Measurements from ENCODE around the gene NAT8L. TPM values are rescaled to one million over a fixed set of nuclear protein-coding genes. Genes with fewer than 3 reads are reported as not detected.

NAT8L gene
- total RNA-seq, 1 donor, result under 0.01 TPM

DNA sequence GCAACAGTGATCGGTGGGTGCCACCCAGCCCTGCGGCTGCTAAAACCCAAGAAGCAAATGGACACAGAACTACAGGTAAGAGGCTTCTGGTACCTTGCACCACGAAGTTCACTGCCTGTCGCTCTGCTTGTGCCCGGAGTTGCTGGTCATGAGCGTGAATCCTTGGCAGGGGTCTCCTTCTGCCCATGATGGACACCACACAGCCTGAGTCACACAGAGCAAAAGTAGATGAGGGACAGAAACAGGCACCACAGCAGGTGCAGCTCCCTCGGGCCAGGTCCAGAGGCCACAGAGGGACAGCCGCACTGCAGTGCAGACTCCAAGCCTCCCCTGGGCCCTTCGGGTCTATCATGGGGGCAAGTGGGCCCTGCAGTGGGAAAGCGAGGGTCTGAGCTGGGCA lies 22.4 kb downstream of the NAT8L start:
- DNase-seq (ENCODE audit: low read depth), result no peak
- no peak overlapping the region for H3K4me3 ChIP-seq (ENCODE audit: low read depth, low read length)
- TF ChIP-seq, protein P1, sequence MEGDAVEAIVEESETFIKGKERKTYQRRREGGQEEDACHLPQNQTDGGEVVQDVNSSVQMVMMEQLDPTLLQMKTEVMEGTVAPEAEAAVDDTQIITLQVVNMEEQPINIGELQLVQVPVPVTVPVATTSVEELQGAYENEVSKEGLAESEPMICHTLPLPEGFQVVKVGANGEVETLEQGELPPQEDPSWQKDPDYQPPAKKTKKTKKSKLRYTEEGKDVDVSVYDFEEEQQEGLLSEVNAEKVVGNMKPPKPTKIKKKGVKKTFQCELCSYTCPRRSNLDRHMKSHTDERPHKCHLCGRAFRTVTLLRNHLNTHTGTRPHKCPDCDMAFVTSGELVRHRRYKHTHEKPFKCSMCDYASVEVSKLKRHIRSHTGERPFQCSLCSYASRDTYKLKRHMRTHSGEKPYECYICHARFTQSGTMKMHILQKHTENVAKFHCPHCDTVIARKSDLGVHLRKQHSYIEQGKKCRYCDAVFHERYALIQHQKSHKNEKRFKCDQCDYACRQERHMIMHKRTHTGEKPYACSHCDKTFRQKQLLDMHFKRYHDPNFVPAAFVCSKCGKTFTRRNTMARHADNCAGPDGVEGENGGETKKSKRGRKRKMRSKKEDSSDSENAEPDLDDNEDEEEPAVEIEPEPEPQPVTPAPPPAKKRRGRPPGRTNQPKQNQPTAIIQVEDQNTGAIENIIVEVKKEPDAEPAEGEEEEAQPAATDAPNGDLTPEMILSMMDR (IDR thresholded peaks at IDR 0.05; ENCODE audit: insufficient read depth, low read depth, low read length), result no peak

DNA sequence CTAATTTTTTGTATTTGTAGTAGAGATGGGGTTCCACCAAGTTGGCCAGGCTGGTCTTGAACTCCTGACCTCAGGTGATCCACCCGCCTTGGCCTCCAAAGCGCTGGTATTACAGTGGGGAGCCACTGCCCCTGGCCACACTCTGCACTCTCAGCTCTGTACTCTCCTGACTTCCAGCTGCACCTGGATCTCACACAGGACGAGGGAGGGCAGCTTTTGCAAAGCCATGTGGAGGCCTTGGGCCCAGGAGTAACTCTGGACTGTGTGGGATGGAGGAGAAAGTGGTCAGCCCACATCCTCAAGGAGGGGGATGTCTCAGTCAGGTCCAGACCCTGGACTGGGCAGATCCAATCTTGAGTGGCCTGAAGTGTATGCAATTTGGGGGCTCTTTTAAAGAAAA lies 23.0 kb downstream of the NAT8L start:
- TF ChIP-seq, protein P1 (IDR thresholded peaks at IDR 0.05; ENCODE audit: insufficient read depth, low read depth, low read length), result no peak
- DNase-seq (ENCODE audit: low read depth), result no peak
- no peak overlapping the region for H3K4me3 ChIP-seq (ENCODE audit: low read depth, low read length)

DNA sequence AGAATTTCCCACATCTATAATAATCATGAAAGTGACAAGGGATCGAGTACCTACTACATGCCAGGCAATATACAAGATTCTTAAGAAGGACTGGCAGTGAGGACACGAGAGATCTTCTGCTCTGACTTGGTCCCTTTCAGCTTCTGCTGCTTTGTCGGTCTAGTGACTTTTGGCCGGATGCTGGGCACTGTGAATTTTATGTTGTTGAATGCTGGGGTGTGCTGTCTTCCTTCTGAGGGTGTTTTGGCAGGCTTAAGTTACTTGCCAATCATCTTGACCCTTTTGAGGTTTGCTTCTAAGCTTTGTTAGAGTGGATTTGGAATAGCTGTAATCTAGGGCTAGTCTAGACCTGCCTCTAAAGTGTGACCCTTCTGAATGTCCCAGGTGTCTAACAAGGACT lies 23.5 kb downstream of the NAT8L start:
- no peak overlapping the region for H3K4me3 ChIP-seq (ENCODE audit: low read depth, low read length)
- TF ChIP-seq, protein P1 (IDR thresholded peaks at IDR 0.05; ENCODE audit: insufficient read depth, low read depth, low read length), result no peak
- no peak for DNase-seq (ENCODE audit: low read depth)

DNA sequence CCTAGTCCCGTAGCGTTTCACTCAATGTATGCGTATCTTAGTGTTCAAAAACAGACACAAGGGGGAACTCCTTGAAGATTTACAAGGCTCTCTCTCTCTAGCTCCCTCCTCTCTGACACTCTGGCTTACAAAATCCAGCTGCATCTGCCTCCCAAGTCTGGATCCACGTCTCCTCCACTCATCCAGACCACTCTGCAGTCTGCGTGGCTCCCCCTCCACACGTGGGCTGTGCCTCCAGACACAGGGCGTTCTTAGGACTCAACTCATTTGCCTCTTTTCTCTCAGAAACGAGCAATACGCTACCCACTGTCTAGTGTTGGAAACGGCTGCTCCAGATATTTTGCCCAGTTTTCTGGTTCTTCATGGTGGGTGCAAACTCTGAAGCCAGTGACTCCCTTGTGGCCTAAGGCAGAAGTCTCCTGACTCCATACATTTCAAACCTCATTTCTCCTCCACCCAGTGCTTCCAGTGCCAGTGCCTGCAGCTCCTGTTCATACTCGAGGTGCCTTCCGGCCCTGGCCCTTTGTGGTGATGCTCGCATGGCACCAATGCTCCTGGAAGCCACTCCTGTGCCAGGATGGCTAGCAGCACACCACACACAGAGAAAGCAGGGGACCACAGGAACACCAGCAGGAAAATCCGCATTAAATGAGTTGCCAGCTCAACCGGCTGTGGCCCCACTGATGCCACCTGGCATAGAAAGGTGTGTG lies 24.1 kb downstream of the NAT8L start:
- peak; percentile 5 for DNase-seq (ENCODE audit: low read depth)
- H3K4me3 ChIP-seq (ENCODE audit: low read depth, low read length), result no peak overlapping the region
- TF ChIP-seq, protein P1 (IDR thresholded peaks at IDR 0.05; ENCODE audit: insufficient read depth, low read depth, low read length), result no peak

DNA sequence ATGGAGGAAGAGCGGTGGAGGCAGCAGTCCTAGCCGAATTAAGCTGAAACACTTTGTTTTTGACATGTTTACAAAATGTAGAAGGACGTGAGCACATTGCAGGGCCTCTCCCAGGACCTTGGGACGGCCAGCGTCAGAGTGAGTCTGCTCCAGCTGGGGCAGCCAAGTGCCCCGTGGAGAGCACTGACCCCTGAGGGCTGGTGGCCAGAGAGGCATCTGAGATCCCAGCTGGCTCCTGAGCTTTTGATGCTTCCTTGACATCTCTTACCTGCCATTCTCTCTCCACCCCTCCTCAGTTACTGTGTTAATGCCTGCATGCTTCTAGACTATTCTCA lies 24.7 kb downstream of the NAT8L start:
- TF ChIP-seq, protein P1 (IDR thresholded peaks at IDR 0.05; ENCODE audit: insufficient read depth, low read depth, low read length), result no peak
- H3K4me3 ChIP-seq (ENCODE audit: low read depth, low read length), result no peak overlapping the region
- DNase-seq (ENCODE audit: low read depth), result no peak

DNA sequence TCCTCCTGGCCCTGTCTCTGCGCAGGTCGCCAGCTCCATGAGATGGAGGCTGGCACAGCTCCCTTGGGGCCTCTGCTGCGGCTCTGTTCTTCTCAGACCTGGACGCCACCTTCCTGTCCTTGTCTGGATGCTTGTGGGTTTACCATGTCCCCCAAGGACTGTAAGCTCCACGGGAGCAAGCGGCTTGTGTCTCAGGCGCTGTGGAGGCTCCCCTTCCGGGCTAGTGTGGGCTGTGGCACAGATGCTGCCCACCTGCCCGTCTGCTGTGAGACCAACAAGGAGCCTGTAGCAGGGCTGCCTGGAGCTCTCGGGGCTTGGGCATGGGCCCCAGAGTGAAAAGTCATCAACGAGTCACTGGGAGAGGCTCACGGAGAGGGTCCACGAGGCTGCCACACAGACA lies 25.2 kb downstream of the NAT8L start:
- TF ChIP-seq, protein P1 (IDR thresholded peaks at IDR 0.05; ENCODE audit: insufficient read depth, low read depth, low read length), result no peak
- H3K4me3 ChIP-seq (ENCODE audit: low read depth, low read length), result no peak overlapping the region

DNA sequence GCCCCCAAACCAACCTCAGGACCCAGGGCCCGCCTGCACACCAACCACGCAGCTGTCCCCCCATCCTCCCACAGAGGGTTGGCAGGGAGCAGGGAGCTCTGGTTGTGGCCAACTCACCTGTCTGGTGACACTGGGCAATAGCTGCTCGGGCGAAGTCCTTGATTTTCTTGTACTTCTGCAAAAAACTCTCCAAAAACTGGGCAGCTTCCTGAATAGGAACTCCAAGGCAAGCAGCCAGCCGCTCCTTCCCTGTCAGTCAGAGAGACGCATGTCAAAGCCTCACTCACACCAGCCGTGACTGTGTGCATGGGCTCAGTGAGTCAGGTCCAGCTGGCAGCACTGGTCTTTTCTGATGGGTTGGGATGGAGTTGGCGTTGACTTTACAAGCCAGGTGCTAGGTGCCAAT lies 26.4 kb downstream of the NAT8L start:
- no peak for DNase-seq (ENCODE audit: low read depth)
- H3K4me3 ChIP-seq (ENCODE audit: low read depth, low read length), result no peak overlapping the region
- TF ChIP-seq, protein P1 (IDR thresholded peaks at IDR 0.05; ENCODE audit: insufficient read depth, low read depth, low read length), result no peak

More for the DNA sequence above, 25.2 kb downstream of the NAT8L start:
- no peak for DNase-seq (ENCODE audit: low read depth)
